ENCODE data around the gene NUP35. TPM values are rescaled to one million over a fixed set of nuclear protein-coding genes. Genes with fewer than 3 reads are reported as not detected.
A peak's percentile ranks its signal among the peaks of the same experiment; 100 is the strongest.
"Not testable (repeated sequence)": the region's sequence is repeated elsewhere in the genome, so short reads cannot be mapped to it uniquely, and the experiment has no call there.

NUP35 gene
- total RNA-seq, 1 experiment from 2014 or later: 52.6 TPM

- H3K9me3 ChIP-seq (replicated peaks): no peaks in the 10 kb centered on the region
- H3K4me1 ChIP-seq: no peaks in the 10 kb centered on the region
- no peak for DNase-seq
- H3K27me3 ChIP-seq: no peaks in the 10 kb centered on the region
- no peak overlapping the region for H3K4me3 ChIP-seq
- H3K36me3 ChIP-seq: no peaks in the 10 kb centered on the region
- H3K27ac ChIP-seq: no peak overlapping the region
Observed at GRCh38 chr2:183117226-183117625, 7.0 kb upstream of the NUP35 start.

DNA sequence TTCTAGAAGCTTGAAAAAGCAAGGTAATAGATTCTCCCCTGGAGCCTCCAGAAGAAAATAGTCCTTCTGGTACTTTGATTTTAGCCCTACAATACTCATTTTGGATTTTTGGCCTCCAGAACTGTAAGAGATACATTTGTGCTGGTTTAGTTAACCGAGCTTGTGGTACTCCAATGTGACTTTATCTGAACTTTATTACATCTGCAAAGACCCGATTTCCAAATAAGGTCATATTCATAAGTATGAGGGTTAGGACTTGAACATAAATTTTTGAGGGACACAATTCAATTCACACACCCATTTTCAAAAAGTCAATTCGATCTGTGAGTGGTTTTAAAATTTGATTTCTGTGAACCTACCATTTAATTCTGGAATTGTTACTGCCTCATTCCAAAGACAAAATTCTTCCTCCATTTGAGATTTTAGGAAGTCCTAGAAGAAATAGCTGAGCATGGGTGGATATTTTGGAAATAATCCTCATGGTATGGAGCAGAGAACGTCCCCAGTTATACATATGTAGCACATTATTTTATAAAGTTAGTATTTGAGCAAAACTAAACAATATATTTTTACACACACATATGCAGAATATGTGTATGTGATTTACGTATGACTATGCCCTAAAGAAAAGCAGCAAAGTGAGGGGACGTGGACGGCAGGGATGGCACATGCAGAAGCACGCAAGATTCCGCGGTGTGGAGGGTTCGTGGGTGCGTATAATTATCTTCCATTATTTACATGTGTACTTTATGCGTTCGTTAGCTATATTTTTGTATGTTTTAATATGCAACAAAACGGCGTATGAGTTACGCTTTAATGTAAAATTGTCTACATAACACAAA is 905 bp upstream of the NUP35 start:
- Histone ChIP-seq H3K36me3 (no peaks in the 10 kb centered on the region), H3K4me3 (peak overlapping the region; percentile 86), H3K9me3 (replicated peaks) (no peaks in the 10 kb centered on the region), H3K27me3 (no peaks in the 10 kb centered on the region), H3K27ac (peak overlapping the region; percentile 96), H3K4me1 (no peaks in the 10 kb centered on the region)
- DNase-seq: peak; percentile 8

DNA sequence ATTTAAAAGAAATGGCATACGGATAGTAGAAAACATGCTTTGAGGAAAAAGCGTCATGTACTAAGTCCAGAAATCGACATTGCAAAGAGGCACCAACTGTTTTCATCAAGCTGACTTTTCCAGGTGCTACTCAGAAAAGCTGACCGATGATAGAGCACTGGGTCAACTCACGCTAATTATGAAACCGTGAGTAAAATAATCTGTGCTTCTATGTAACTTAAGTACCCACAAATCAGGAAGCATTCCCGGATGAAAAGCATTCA is 353 bp upstream of the NUP35 start:
- Histone ChIP-seq H3K36me3 (peaks cover 4% of the 10 kb centered on the region), H3K4me3 (peak overlapping the region; percentile 86), H3K9me3 (replicated peaks) (no peaks in the 10 kb centered on the region), H3K4me1 (no peaks in the 10 kb centered on the region), H3K27ac (peak overlapping the region; percentile 96), H3K27me3 (no peaks in the 10 kb centered on the region)
- no peak for DNase-seq

- peak overlapping the region; percentile 96 for H3K27ac ChIP-seq
Observed at GRCh38 chr2:183124957-183125255, 663 bp downstream of the NUP35 start.

GRCh38 chr2:183125659-183126341 is 1.6 kb downstream of the NUP35 start:
- Histone ChIP-seq H3K27me3 (no peaks in the 10 kb centered on the region), H3K4me1 (no peaks in the 10 kb centered on the region), H3K9me3 (replicated peaks) (no peaks in the 10 kb centered on the region), H3K36me3 (peaks cover 19% of the 10 kb centered on the region), H3K27ac (no peak overlapping the region), H3K4me3 (peak overlapping the region; percentile 86)
- no peak for DNase-seq

More at GRCh38 chr2:183124957-183125255, 663 bp downstream of the NUP35 start:
- H3K9me3 ChIP-seq (replicated peaks): no peaks in the 10 kb centered on the region
- H3K36me3 ChIP-seq: peaks cover 14% of the 10 kb centered on the region
- no peaks in the 10 kb centered on the region for H3K27me3 ChIP-seq
- DNase-seq: no peak
- H3K4me3 ChIP-seq: peak overlapping the region; percentile 86
- H3K4me1 ChIP-seq: no peaks in the 10 kb centered on the region

DNA sequence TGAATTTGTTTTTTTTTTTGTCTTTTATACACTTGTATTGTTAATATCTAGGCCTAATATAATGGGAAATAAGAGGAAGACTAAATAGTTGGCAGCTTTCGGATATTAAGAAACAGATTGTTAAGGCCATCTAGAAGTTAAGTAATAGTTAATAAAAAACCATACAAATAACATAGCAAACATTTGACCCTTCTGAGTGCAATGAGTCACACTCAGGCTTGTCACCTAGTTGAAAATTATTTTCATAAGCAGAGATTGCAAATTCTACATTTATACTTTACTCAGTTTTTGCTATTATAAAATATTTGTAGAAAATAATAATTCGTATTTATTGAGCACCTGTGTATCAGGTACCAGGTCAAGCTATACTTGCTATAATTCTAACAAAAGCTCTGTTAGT is 2.4 kb downstream of the NUP35 start:
- Histone ChIP-seq H3K27me3 (no peaks in the 10 kb centered on the region), H3K36me3 (peaks cover 28% of the 10 kb centered on the region), H3K4me3 (no peak overlapping the region), H3K9me3 (replicated peaks) (no peaks in the 10 kb centered on the region), H3K27ac (no peak overlapping the region), H3K4me1 (no peaks in the 10 kb centered on the region)
- DNase-seq: no peak

DNA sequence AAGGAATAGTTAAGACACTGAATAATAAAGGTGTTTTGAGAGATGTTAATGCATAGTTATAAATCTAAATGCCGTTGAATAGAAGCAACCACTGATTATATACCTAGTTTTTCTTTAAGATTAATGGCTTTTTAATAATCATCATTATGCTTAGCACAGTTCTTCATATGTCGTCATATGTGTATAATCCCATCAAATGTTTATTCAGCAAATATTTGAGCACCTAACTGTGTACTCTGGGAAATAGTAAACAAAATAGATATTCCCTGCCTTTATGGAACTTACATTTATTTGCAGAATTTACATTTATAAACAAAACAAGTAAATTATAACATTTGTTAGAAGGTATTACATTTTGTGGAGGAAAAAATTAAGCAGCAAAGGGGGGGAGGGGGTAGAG is 9.8 kb downstream of the NUP35 start:
- Histone ChIP-seq H3K9me3 (replicated peaks) (no peaks in the 10 kb centered on the region), H3K36me3 (peaks cover 52% of the 10 kb centered on the region), H3K4me1 (no peaks in the 10 kb centered on the region), H3K4me3 (no peak overlapping the region), H3K27ac (no peak overlapping the region), H3K27me3 (no peaks in the 10 kb centered on the region)
- no peak for DNase-seq

DNA sequence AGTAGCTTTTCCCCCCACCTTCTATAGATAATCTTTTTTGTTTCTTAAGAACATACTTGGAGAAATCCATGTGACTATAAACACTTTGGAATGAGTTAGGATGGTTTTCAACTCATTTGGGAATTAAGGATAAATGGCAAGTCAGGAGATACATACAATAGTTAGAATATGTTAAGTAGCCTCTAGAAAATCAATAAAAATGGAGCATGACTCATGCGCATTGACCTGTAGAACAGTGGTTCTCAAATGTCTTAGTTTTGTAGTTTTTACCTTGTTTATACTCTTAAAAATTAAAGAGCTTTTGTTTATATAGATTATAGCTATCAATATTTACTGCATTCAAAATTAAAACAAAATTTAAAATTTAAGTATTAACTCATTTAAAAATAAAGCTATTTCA is 24.7 kb downstream of the NUP35 start:
- no peaks in the 10 kb centered on the region for H3K27me3 ChIP-seq
- H3K4me1 ChIP-seq: 0 out of 2 replicates have a peak, but pooled peaks cover 6% of the 10 kb centered on the region
- H3K36me3 ChIP-seq: peaks cover 77% of the 10 kb centered on the region
- H3K27ac ChIP-seq: no peak overlapping the region
- peaks cover 8% of the 10 kb centered on the region; the same call in 1 of the 2 replicates for H3K9me3 ChIP-seq (replicated peaks)
- no peak for DNase-seq
- H3K4me3 ChIP-seq: no peak overlapping the region

GRCh38 chr2:183149489-183149888 is 25.2 kb downstream of the NUP35 start:
- DNase-seq: no peak
- no peak overlapping the region for H3K4me3 ChIP-seq
- no peak overlapping the region for H3K27ac ChIP-seq
- peaks cover 74% of the 10 kb centered on the region for H3K36me3 ChIP-seq
- H3K27me3 ChIP-seq: no peaks in the 10 kb centered on the region
- peaks cover 6% of the 10 kb centered on the region; the same call in 1 of the 2 replicates for H3K9me3 ChIP-seq (replicated peaks)
- H3K4me1 ChIP-seq: 0 out of 2 replicates have a peak, but pooled peaks cover 6% of the 10 kb centered on the region

DNA sequence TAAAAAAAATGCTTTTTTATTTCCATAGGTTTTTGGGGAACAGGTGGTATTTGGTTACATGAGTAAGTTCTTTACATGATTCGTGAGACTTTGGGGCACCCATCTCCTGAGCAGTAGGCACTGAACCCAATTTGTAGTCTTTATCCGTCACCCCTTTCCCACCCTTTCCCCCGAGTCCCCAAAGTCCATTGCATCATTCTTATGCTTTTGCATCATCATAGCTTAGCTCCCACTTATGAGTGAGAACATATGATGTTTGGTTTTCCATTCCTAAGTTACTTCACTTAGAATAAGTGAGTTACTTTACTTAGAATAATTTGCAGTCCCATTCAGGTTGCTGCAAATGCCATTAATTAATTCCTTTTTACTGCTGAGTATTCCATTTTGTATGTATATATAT is 28.0 kb downstream of the NUP35 start:
- H3K36me3 ChIP-seq: peaks cover 79% of the 10 kb centered on the region
- not testable (repeated sequence) for H3K4me1 ChIP-seq; H3K27me3 ChIP-seq; H3K9me3 ChIP-seq (replicated peaks); H3K27ac ChIP-seq; DNase-seq; H3K4me3 ChIP-seq

GRCh38 chr2:183153967-183154366 is 29.7 kb downstream of the NUP35 start:
- no peak for DNase-seq
- Histone ChIP-seq H3K4me1 (0 out of 2 replicates have a peak, but pooled peaks cover 4% of the 10 kb centered on the region), H3K9me3 (replicated peaks) (peaks cover under 1% of the 10 kb centered on the region), H3K27me3 (no peaks in the 10 kb centered on the region), H3K27ac (no peak overlapping the region), H3K4me3 (no peak overlapping the region), H3K36me3 (peaks cover 87% of the 10 kb centered on the region)

GRCh38 chr2:183154772-183155171 is 30.5 kb downstream of the NUP35 start:
- not testable (repeated sequence) for H3K9me3 ChIP-seq (replicated peaks); H3K4me3 ChIP-seq; H3K27ac ChIP-seq; DNase-seq; H3K27me3 ChIP-seq; H3K4me1 ChIP-seq
- peaks cover 87% of the 10 kb centered on the region for H3K36me3 ChIP-seq

- Histone ChIP-seq H3K27ac (no peak overlapping the region), H3K9me3 (replicated peaks) (no peaks in the 10 kb centered on the region; the same call in 1 of the 2 replicates), H3K27me3 (no peaks in the 10 kb centered on the region), H3K4me1 (no peaks in the 10 kb centered on the region), H3K36me3 (peaks cover 90% of the 10 kb centered on the region), H3K4me3 (no peak overlapping the region)
- DNase-seq: no peak
Observed at GRCh38 chr2:183157131-183157530, 32.9 kb downstream of the NUP35 start.

GRCh38 chr2:183162362-183162761 is 38.1 kb downstream of the NUP35 start:
- no peak for DNase-seq
- H3K4me3 ChIP-seq: no peak overlapping the region
- H3K9me3 ChIP-seq (replicated peaks): 0 out of 2 replicates have a peak, but pooled peaks cover 5% of the 10 kb centered on the region
- peaks cover 6% of the 10 kb centered on the region; the same call in 1 of the 2 replicates for H3K4me1 ChIP-seq
- no peak overlapping the region for H3K27ac ChIP-seq
- H3K36me3 ChIP-seq: peaks cover 80% of the 10 kb centered on the region
- H3K27me3 ChIP-seq: no peaks in the 10 kb centered on the region

DNA sequence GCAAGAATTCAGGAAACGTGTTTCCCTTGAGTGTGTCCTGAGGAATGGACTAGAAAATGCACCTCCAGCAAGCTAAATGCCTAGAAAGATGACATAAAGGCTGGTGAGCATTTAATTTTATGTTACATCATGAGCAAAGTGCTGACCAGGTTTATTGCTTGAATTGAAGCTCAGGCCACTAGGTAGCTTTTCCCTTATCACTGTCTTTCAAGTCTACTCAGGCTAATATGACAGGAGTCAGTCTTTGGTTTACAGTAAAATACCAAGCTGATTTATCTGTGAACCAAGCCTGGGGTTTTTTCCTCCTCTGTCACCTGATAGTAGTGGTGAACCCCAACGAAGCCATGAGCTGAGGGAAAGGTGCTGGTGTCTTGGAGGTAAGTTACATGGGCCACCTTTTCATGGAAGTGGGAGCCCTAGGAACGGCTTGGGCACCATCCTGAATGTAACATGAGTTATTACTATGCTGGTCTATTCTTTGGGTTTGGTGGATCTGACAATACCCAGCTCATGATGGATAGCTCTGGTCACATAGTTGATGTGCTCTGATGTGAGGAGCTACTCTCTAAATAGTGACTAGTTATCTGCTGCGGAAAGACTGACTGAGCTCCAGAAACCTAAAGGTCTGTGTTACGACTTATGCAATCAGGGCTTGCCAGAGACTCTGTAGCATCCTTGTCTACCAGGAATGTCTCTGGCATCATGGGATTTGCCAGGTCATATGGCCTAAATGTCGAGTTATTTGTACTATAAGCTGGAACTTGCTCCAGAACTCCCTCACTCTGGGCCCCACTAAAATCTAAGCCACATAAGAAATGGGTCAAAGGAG is 39.8 kb downstream of the NUP35 start:
- no peak for DNase-seq
- peaks cover 6% of the 10 kb centered on the region; the same call in 1 of the 2 replicates for H3K4me1 ChIP-seq
- no peak overlapping the region for H3K27ac ChIP-seq
- 0 out of 2 replicates have a peak, but pooled peaks cover 5% of the 10 kb centered on the region for H3K9me3 ChIP-seq (replicated peaks)
- H3K36me3 ChIP-seq: peaks cover 63% of the 10 kb centered on the region
- H3K4me3 ChIP-seq: no peak overlapping the region
- H3K27me3 ChIP-seq: no peaks in the 10 kb centered on the region

Data from SJCRH30 (cell line).